Peyer's patch (tissue), 4 donors: ENCODE measurements around the gene C6orf141. TPM values are rescaled to one million over a fixed set of nuclear protein-coding genes. Genes with fewer than 3 reads are reported as not detected.

Source experiments
- DNase-seq, 3 donors: peaks; one replicate each; pipeline ENCODE4 v3.0.0-alpha.2; 2017 to 2019
- H3K27ac ChIP-seq, 4 donors: fragments of 200-600 bp; sonication (generic); one replicate each; pipeline ENCODE4 v1.5.1; 2016 to 2019
- H3K27me3 ChIP-seq, 2 donors: fragments of 200-600 bp; sonication (generic); one replicate each; pipeline ENCODE4 v1.5.1; 2019
- H3K36me3 ChIP-seq, 3 donors: fragments of 200-600 bp; sonication (generic); one replicate each; pipeline ENCODE4 v1.5.1; 2016 to 2019
- H3K4me1 ChIP-seq, 4 donors: fragments of 200-600 bp; sonication (generic); one replicate each; pipeline ENCODE4 v1.5.1; 2016 to 2019
- H3K4me3 ChIP-seq, 4 donors: fragments of 200-600 bp; sonication (generic); 1 replicate in 3 of 4; 2 replicates in 1 of 4; pipeline ENCODE4 v1.5.1; 2016 to 2019; ENCODE audit warnings: mild to moderate bottlenecking in 1 of 4
- H3K9me3 ChIP-seq, 4 donors: fragments of 200-600 bp; sonication (generic); one replicate each; pipeline ENCODE4 v1.5.1; 2016 to 2019; ENCODE audit warnings: mild to moderate bottlenecking in 1 of 4
- POLR2A ChIP-seq, 2 donors: fragments of 450-650 bp; IDR thresholded peaks; one replicate each; pipeline ENCODE4 v1.5.1; 2017; ENCODE audit warnings: antibody characterized with exemption in 2 of 2, mild to moderate bottlenecking in 2 of 2, moderate library complexity in 2 of 2
- total RNA-seq, 4 donors: library from RNA; depleted of rRNA; stranded (reverse); fragments of >200 nt; gene quantifications; one replicate each; pipeline ENCODE4 v1.1.0, GENCODE V29; 2016
- TF ChIP-seq, protein P1 (sequence below), 6 experiments: fragments of 450-650 bp in 4 of 6; fragments of 200-600 bp in 2 of 6; sonication (generic) in 1 of 6; IDR thresholded peaks; one replicate each; pipeline ENCODE4 v1.5.1; 2017 to 2019; ENCODE audit warnings: antibody characterized with exemption in 6 of 6, mild to moderate bottlenecking in 3 of 6, moderate library complexity in 1 of 6

C6orf141 gene
- total RNA-seq, 4 donors from 2014 or later: 4.9 to 8.6 (median 8.2) TPM; not detected in 1

GRCh38 chr6:49514571-49515484 is 35.6 kb upstream of the C6orf141 start:
- H3K4me3 ChIP-seq: no peak overlapping the region
- DNase-seq: no peak
- TF ChIP-seq, protein P1, sequence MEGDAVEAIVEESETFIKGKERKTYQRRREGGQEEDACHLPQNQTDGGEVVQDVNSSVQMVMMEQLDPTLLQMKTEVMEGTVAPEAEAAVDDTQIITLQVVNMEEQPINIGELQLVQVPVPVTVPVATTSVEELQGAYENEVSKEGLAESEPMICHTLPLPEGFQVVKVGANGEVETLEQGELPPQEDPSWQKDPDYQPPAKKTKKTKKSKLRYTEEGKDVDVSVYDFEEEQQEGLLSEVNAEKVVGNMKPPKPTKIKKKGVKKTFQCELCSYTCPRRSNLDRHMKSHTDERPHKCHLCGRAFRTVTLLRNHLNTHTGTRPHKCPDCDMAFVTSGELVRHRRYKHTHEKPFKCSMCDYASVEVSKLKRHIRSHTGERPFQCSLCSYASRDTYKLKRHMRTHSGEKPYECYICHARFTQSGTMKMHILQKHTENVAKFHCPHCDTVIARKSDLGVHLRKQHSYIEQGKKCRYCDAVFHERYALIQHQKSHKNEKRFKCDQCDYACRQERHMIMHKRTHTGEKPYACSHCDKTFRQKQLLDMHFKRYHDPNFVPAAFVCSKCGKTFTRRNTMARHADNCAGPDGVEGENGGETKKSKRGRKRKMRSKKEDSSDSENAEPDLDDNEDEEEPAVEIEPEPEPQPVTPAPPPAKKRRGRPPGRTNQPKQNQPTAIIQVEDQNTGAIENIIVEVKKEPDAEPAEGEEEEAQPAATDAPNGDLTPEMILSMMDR (IDR thresholded peaks at IDR 0.05): no peak
- TF ChIP-seq POLR2A (IDR thresholded peaks at IDR 0.05): no peak
- no peaks in the 10 kb centered on the region for H3K4me1 ChIP-seq
- no peaks in the 10 kb centered on the region for H3K36me3 ChIP-seq
- no peak overlapping the region for H3K27ac ChIP-seq
- H3K9me3 ChIP-seq: no peaks in the 10 kb centered on the region
- H3K27me3 ChIP-seq: no peaks in the 10 kb centered on the region

DNA sequence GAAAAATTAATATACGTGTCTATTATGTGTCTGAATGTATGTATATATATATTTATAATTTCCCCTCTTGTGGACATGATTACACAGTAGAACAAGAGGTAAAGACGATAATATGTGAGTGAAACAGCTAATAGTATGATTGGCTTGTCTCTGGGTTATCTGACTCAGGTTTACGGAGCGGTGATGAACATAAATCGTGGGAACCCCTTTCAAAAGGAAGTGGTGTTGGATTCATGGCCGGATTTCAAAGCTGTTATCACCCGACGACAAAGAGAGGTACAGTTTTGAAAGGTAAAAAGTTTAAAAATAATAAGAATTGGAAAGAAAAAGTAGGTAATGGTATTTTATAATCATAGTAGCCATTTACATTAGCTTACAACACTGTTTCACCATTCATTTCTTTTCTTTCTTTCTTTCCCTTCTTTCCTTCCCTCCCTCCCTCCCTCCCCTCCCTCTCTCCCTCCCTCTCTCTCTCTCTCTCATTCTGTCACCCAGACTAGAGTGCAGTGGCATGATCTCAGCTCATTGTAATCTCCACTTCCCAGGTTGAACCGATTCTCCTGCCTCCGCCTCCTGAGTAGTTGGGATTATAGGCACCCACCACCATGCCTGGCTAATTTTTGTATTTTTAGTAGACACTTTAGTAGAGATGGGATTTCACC is 34.9 kb upstream of the C6orf141 start:
- H3K4me1 ChIP-seq: no peaks in the 10 kb centered on the region
- no peaks in the 10 kb centered on the region for H3K27me3 ChIP-seq
- no peaks in the 10 kb centered on the region for H3K9me3 ChIP-seq
- no peak overlapping the region for H3K27ac ChIP-seq
- DNase-seq: no peak
- H3K36me3 ChIP-seq: no peaks in the 10 kb centered on the region
- no peak overlapping the region for H3K4me3 ChIP-seq
- TF ChIP-seq POLR2A (IDR thresholded peaks at IDR 0.05): no peak
- TF ChIP-seq, protein P1 (IDR thresholded peaks at IDR 0.05): no peak

DNA sequence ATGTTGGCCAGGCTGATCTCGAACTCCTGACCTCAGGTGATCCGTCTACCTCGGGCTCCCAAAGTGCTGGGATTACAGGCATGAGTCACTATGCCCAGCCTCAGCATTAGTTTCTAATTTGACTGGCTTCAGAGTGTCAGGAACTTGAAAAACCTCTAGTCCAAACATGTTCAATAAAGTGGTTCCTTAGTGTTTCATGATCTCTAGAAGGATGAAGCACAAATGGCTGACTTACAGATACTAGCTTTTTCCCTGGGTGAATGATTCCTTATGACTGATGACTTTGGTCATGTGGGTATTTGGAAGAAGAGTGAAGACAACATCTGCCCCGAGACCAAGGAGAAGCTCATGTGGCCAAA is 34.3 kb upstream of the C6orf141 start:
- no peak for TF ChIP-seq POLR2A (IDR thresholded peaks at IDR 0.05)
- TF ChIP-seq, protein P1 (IDR thresholded peaks at IDR 0.05): no peak
- no peaks in the 10 kb centered on the region for H3K27me3 ChIP-seq
- H3K4me1 ChIP-seq: no peaks in the 10 kb centered on the region
- H3K36me3 ChIP-seq: no peaks in the 10 kb centered on the region
- no peak overlapping the region for H3K27ac ChIP-seq
- no peak overlapping the region for H3K4me3 ChIP-seq
- no peak for DNase-seq
- H3K9me3 ChIP-seq: no peaks in the 10 kb centered on the region

DNA sequence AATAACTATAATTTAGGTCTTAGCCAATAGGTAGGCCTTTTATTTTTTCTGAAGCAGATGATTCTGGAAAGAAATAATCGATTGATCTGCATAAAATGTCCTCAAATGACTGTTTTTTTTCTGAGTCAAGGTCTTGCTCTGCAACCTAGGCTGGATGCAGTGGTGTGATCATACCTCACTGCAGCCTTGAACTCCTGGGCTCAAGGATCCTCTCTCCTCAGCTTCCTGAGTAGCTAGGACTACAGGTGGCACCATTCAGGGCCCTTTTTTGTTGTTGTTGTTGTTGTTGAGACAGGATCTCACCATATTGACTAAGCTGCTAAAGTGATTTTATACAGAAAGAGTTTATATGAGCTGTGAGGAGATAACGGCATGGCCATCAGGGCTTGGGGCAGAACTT is 32.5 kb upstream of the C6orf141 start:
- no peaks in the 10 kb centered on the region for H3K27me3 ChIP-seq
- no peak for DNase-seq
- TF ChIP-seq, protein P1 (IDR thresholded peaks at IDR 0.05): no peak
- no peak for TF ChIP-seq POLR2A (IDR thresholded peaks at IDR 0.05)
- H3K4me1 ChIP-seq: no peaks in the 10 kb centered on the region
- no peak overlapping the region for H3K4me3 ChIP-seq
- no peaks in the 10 kb centered on the region for H3K36me3 ChIP-seq
- H3K9me3 ChIP-seq: no peaks in the 10 kb centered on the region
- H3K27ac ChIP-seq: no peak overlapping the region

DNA sequence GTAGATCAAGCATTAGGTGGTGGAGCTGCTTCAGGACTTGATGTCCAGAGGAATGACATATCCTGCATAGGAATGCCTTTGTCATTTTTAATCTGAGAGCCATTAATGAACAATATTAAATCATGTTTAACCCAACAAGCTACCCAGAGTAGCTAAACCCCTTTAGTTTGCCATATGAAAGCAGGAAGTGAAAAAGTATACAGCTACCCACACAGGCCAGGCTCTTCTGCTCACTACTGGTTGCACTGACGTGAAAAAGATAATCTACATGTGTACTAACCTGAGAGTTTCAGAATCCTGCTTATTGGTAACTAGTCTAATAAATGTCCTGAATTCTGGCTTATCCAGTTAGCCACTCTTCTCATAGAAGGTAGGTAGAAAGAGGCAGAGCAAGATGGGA is 30.8 kb upstream of the C6orf141 start:
- no peaks in the 10 kb centered on the region for H3K27me3 ChIP-seq
- H3K4me3 ChIP-seq: no peak overlapping the region
- H3K4me1 ChIP-seq: no peaks in the 10 kb centered on the region
- DNase-seq: no peak
- TF ChIP-seq, protein P1 (IDR thresholded peaks at IDR 0.05): no peak
- no peak for TF ChIP-seq POLR2A (IDR thresholded peaks at IDR 0.05)
- no peaks in the 10 kb centered on the region for H3K36me3 ChIP-seq
- H3K9me3 ChIP-seq: no peaks in the 10 kb centered on the region
- H3K27ac ChIP-seq: no peak overlapping the region
